HG03571 (cell line): Measurements from ENCODE around the gene TWNK.

Experiments
- ATAC-seq: cut with Tn5 transposase; IDR thresholded peaks from one replicate; pipeline ENCODE4 v1.9.1; 2021; ENCODE audit not compliant: unreplicated experiment

The TWNK gene

GRCh38 chr10:100986952-100987684 is at the start of gene TWNK, which contains the start of gene MRPL43:
Gene TWNK (plus strand): TSS chr10:100987543. CDS start chr10:100988211, 668 bp downstream.
Gene MRPL43 (minus strand): TSS chr10:100987497. CDS start chr10:100987443, 54 bp downstream.
- peak; percentile 75 for ATAC-seq

- ATAC-seq, result no peak
Observed at GRCh38 chr10:100939763-100940344, 47.5 kb upstream of the TWNK start.

- ATAC-seq, result no peak
Observed at GRCh38 chr10:100942229-100942628, 45.1 kb upstream of the TWNK start.

- ATAC-seq, result no peak
Observed at GRCh38 chr10:100943508-100943907, 43.8 kb upstream of the TWNK start.

- ATAC-seq, result no peak
Observed at GRCh38 chr10:100945754-100946153, 41.6 kb upstream of the TWNK start.

GRCh38 chr10:100948916-100949315 is 38.4 kb upstream of the TWNK start:
- no peak for ATAC-seq

GRCh38 chr10:100960251-100960650 is 27.1 kb upstream of the TWNK start:
- no peak for ATAC-seq

- ATAC-seq, result no peak
Observed at GRCh38 chr10:100962351-100963080, 24.8 kb upstream of the TWNK start.

GRCh38 chr10:100963826-100964225 is 23.5 kb upstream of the TWNK start:
- no peak for ATAC-seq

- ATAC-seq, result no peak
Observed at GRCh38 chr10:100965820-100966219, 21.5 kb upstream of the TWNK start.

- ATAC-seq, result no peak
Observed at GRCh38 chr10:100966887-100967286, 20.5 kb upstream of the TWNK start.

GRCh38 chr10:100967332-100967731 is 20.0 kb upstream of the TWNK start:
- ATAC-seq, result no peak

GRCh38 chr10:100968062-100968736 is 19.1 kb upstream of the TWNK start:
- ATAC-seq, result no peak

- ATAC-seq, result no peak
Observed at GRCh38 chr10:100968863-100969186, 18.5 kb upstream of the TWNK start.

- ATAC-seq, result no peak
Observed at GRCh38 chr10:100969187-100970075, 17.9 kb upstream of the TWNK start, which contains the start of gene SEMA4G. Gene SEMA4G (plus strand): TSS chr10:100969504. CDS start chr10:100972913, 3,409 bp downstream.

- ATAC-seq, result no peak
Observed at GRCh38 chr10:100970076-100970913, 17.0 kb upstream of the TWNK start.

GRCh38 chr10:100970914-100971811 is 16.2 kb upstream of the TWNK start:
- no peak for ATAC-seq

- ATAC-seq, result no peak
Observed at GRCh38 chr10:100972115-100972903, 15.0 kb upstream of the TWNK start.
